HL-60 (cell line): Measurements from ENCODE around the gene CDC42BPB.
A peak's percentile ranks its signal among the peaks of the same experiment; 100 is the strongest.

ENCODE experiments used
- DNase-seq, 2 experiments: peaks; one replicate each; pipeline ENCODE4 v3.0.0-alpha.2; 2010 to 2020; ENCODE audit warnings: low read depth in 1 of 2, low spot score in 1 of 2
- H3K27ac ChIP-seq: fragments of 250-450 bp; sonication (Bioruptor Pico); replicated peaks from 2 replicates; pipeline ENCODE4 v1.5.1; 2020; ENCODE audit warnings: mild to moderate bottlenecking, moderate library complexity
- H3K27me3 ChIP-seq: fragments of 250-450 bp; sonication (Bioruptor Pico); 2 replicates; pipeline ENCODE4 v1.5.1; 2021; ENCODE audit warnings: mild to moderate bottlenecking, moderate library complexity; ENCODE audit not compliant: insufficient read depth, poor library complexity, severe bottlenecking
- H3K4me3 ChIP-seq: replicated peaks from 2 replicates; pipeline ENCODE4 v1.5.1; 2011; ENCODE audit warnings: mild to moderate bottlenecking, control low read depth, low read length; ENCODE audit not compliant: insufficient read depth
- CTCF ChIP-seq: IDR thresholded peaks from one replicate; pipeline ENCODE4 v1.5.1; 2011; ENCODE audit warnings: low read length, control low read depth, inconsistent platforms; ENCODE audit not compliant: insufficient read depth
- GABPA ChIP-seq: IDR thresholded peaks from 2 replicates; pipeline ENCODE4 v1.6.1; 2012; ENCODE audit warnings: low read depth
- POLR2AphosphoS5 ChIP-seq: IDR thresholded peaks from 2 replicates; pipeline ENCODE4 v1.6.1; 2012; ENCODE audit warnings: low read depth
- REST ChIP-seq: IDR thresholded peaks from 2 replicates; pipeline ENCODE4 v1.6.1; 2012; ENCODE audit warnings: low read depth; ENCODE audit not compliant: insufficient replicate concordance
- SPI1 ChIP-seq: IDR thresholded peaks from 2 replicates; pipeline ENCODE4 v1.6.1; 2012; ENCODE audit warnings: low read depth, mild to moderate bottlenecking, borderline replicate concordance

Gene CDC42BPB

GRCh38 chr14:103091883-103092222 lies 34.5 kb upstream of the CDC42BPB start:
- peaks cover 6% of the 10 kb centered on the region for H3K27me3 ChIP-seq
- no peak for DNase-seq
- H3K4me3 ChIP-seq: peak overlapping the region; percentile 50
- H3K27ac ChIP-seq: no peak overlapping the region
- TF ChIP-seq GABPA (no peak), REST (no peak), CTCF (no peak), SPI1 (no peak), POLR2AphosphoS5 (no peak)

- peak overlapping the region; percentile 50 for H3K4me3 ChIP-seq
- no peak overlapping the region for H3K27ac ChIP-seq
- DNase-seq: peak; percentile 47 to 70
- no peak for TF ChIP-seq CTCF
- no peak for TF ChIP-seq POLR2AphosphoS5
- no peak for TF ChIP-seq GABPA
- TF ChIP-seq SPI1: no peak
- TF ChIP-seq REST: no peak
- peaks cover 6% of the 10 kb centered on the region for H3K27me3 ChIP-seq
These were observed 33.9 kb upstream of the CDC42BPB start for GRCh38 chr14:103091041-103091882.

- TF ChIP-seq CTCF (no peak), SPI1 (no peak), REST (no peak), POLR2AphosphoS5 (no peak), GABPA (no peak)
- no peak overlapping the region for H3K4me3 ChIP-seq
These were observed 33.2 kb upstream of the CDC42BPB start for GRCh38 chr14:103090481-103091020.

More at GRCh38 chr14:103090481-103091020, 33.2 kb upstream of the CDC42BPB start:
- Histone ChIP-seq H3K27me3 (peaks cover 10% of the 10 kb centered on the region), H3K27ac (no peak overlapping the region)
- DNase-seq: no peak
